ENCODE data around the gene XCL1. TPM values are rescaled to one million over a fixed set of nuclear protein-coding genes. Genes with fewer than 3 reads are reported as not detected.

XCL1 gene
- total RNA-seq, 1 experiment from 2014 or later: 0.26 TPM

DNA sequence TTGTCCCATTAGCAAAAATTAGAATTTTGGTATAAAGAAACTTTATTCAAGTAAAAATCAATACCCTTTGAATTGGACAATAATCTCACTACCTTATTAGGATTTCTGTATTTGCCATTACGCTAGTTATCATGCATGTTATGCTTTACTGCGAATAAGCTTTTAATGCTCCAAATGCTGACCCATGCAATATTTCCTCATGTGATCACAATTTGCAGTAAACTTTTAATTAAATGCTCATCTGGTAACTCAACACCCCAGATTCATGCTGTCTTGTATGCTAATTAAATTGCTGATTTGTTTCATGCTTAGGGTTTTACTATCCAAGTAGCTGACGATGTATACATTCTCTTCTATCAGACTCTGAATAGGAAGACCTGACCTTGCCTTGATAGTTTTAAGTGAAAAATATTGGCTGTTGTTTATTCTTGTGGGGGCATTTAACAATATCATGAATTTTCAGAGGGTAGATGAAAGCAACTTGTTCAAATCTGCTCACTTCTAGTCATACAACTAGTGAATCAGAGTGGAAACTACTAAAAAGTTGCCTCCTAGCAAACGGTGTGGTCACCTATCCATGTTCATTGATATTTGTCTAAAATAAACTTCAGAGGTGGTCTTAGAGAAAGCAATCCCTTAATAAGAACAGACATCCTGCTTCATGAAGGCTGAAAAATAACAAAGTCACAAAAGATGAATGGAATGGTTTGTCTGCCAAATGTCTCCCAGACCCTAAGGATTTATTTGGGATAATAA is 5.6 kb downstream of the XCL1 start:
- WGBS (ENCODE audit: extremely low coverage, insufficient read length, low lambda C conversion rate): no CpG with 5 or more reads among the region's 4 CpGs
- Histone ChIP-seq H3K79me2 (ENCODE audit: insufficient read depth, low read length) (no peaks in the 10 kb centered on the region), H3K4me1 (ENCODE audit: insufficient read depth, low read length) (no peaks in the 10 kb centered on the region; the same call in 1 of the 2 replicates), H3K14ac (ENCODE audit: insufficient read depth, low read length) (no peak overlapping the region), H3T11ph (ENCODE audit: low read length) (no peak overlapping the region), H4K8ac (replicated peaks; ENCODE audit: insufficient read length, low read depth, low read length) (no peak overlapping the region), H2BK120ac (ENCODE audit: low read depth, low read length, poor library complexity, severe bottlenecking) (no peak overlapping the region), H2BK20ac (ENCODE audit: low read depth, low read length, poor library complexity, severe bottlenecking) (no peak overlapping the region), H3K56ac (ENCODE audit: insufficient read length, low read depth, low read length) (no peak overlapping the region), H3K23me2 (ENCODE audit: insufficient read length, low read depth, low read length, poor library complexity, severe bottlenecking) (no peaks in the 10 kb centered on the region), H3K79me1 (ENCODE audit: insufficient read depth, low read depth, low read length, poor library complexity, severe bottlenecking) (no peaks in the 10 kb centered on the region), H4K91ac (ENCODE audit: insufficient read length, low read depth, low read length) (no peak overlapping the region), H3K23ac (ENCODE audit: insufficient read length, low read depth, low read length) (no peak overlapping the region), H2BK15ac (ENCODE audit: low read depth, low read length) (no peak overlapping the region), H3K27me3 (ENCODE audit: insufficient read depth, low read length) (no peaks in the 10 kb centered on the region), H3K27ac (ENCODE audit: insufficient read length, low read depth, low read length) (no peak overlapping the region), H4K5ac (ENCODE audit: insufficient read length, low read depth, low read length) (no peak overlapping the region), H3K4me2 (ENCODE audit: insufficient read depth, insufficient read length, low read length) (no peak overlapping the region), H3K4ac (ENCODE audit: low read depth, low read length) (no peak overlapping the region), H2AK5ac (ENCODE audit: insufficient read length, low read length) (no peak overlapping the region), H2BK12ac (ENCODE audit: insufficient read length, low read depth, low read length) (no peak overlapping the region), H3K9me3 (ENCODE audit: control insufficient read depth, low read depth, low read length) (no peaks in the 10 kb centered on the region), H3K9ac (ENCODE audit: extremely low read depth, insufficient read length, low read length) (no peak overlapping the region), H2BK5ac (ENCODE audit: insufficient read length, low read length) (no peak overlapping the region), H4K20me1 (ENCODE audit: control insufficient read depth, insufficient read depth, insufficient read length) (no peaks in the 10 kb centered on the region), H2AFZ (ENCODE audit: low read length) (no peak overlapping the region), H3K18ac (ENCODE audit: insufficient read length, low read depth, low read length) (no peak overlapping the region)
- Mint-ChIP-seq H3K4me1 (peaks cover 3 to 8% of the 10 kb centered on the region in 2 experiments; a peak in 3 of 4 replicates), H3K9me3 (no peaks in the 10 kb centered on the region; a peak in 1 of 5 replicates), H3K27ac (no peak overlapping the region), H3K36me3 (ENCODE audit: insufficient read depth in 1 of 3, low read depth in 3 of 3) (no peaks in the 10 kb centered on the region), H3K4me3 (no peak overlapping the region), H3K27me3 (ENCODE audit: low read depth) (no peaks in the 10 kb centered on the region)
- TF ChIP-seq, protein P1, sequence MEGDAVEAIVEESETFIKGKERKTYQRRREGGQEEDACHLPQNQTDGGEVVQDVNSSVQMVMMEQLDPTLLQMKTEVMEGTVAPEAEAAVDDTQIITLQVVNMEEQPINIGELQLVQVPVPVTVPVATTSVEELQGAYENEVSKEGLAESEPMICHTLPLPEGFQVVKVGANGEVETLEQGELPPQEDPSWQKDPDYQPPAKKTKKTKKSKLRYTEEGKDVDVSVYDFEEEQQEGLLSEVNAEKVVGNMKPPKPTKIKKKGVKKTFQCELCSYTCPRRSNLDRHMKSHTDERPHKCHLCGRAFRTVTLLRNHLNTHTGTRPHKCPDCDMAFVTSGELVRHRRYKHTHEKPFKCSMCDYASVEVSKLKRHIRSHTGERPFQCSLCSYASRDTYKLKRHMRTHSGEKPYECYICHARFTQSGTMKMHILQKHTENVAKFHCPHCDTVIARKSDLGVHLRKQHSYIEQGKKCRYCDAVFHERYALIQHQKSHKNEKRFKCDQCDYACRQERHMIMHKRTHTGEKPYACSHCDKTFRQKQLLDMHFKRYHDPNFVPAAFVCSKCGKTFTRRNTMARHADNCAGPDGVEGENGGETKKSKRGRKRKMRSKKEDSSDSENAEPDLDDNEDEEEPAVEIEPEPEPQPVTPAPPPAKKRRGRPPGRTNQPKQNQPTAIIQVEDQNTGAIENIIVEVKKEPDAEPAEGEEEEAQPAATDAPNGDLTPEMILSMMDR (conservative IDR thresholded peaks at IDR 0.05): no peak
- DNase-seq: no peak
